PFSK-1 (cell line): ENCODE measurements around the gene EXOC4.

Experiments used
- POLR2AphosphoS5 ChIP-seq: IDR thresholded peaks from 2 replicates; pipeline ENCODE4 v1.6.1; 2012; ENCODE audit warnings: low read depth, mild to moderate bottlenecking, control low read depth, low read length, moderate library complexity
- SIN3A ChIP-seq: IDR thresholded peaks from 2 replicates; pipeline ENCODE4 v1.6.1; 2012; ENCODE audit warnings: mild to moderate bottlenecking, low read length, moderate library complexity, borderline replicate concordance; ENCODE audit not compliant: insufficient read depth

DNA sequence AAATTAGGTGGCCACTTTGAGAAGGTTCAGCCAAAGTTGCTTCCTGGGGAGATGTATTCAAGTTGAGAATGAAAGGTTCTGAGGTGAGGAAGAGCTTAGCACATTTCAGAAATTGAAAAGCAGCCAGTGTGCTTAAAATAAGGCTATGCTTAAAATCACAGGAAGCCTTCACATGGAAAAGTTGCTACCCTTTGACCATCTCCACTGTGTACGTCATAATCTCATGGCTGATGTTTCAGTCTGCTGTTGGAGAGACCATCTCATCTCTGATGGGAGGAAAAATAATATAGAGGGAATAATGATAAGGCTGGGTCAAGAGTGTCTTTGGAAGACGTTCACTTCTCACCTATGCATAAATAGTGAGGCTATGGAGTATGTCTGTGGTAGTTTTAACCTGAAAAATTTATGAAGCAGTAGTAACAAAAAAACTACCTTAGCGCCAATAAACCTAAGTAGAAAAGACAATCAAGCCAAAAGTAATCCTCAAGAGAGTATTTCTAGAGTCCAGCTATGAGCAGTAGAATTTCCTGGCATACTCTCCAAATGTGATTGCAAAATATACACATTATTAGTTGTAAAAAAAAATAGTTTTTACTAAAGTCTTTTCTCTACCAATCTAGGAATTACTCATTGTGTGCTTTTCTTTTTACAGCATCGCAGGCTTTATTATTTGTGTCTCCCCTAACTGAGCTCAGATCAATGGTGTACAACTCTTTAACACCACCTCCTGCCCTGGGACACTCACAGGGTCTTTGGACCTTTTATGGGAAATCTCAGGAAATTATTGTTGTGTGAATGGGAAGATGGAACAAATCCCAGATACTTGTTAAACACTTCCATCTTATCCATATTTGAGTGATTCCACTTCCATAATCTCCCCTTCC lies 439.1 kb downstream of the EXOC4 start:
- TF ChIP-seq POLR2AphosphoS5 (no peak), SIN3A (no peak)
